IPS DF 4.7 (cell line): Measurements from ENCODE around the gene ZBTB17.
A peak's percentile ranks its signal among the peaks of the same experiment; 100 is the strongest.
"Not testable (repeated sequence)": the region's sequence is repeated elsewhere in the genome, so short reads cannot be mapped to it uniquely, and the experiment has no call there.

Source experiments
- DNase-seq: peaks from one replicate; pipeline ENCODE4 v3.0.0-alpha.2; 2013; ENCODE audit warnings: low spot score; ENCODE audit errors: extremely low read depth

Gene ZBTB17

GRCh38 chr1:15975805-15976680, at the start of gene ZBTB17:
ZBTB17 (minus strand) TSS chr1:15976101; CDS start chr1:15948495, 27,606 bp downstream.
- DNase-seq = peak; percentile 83

- DNase-seq = no peak
Observed at GRCh38 chr1:16023050-16023653, 47.3 kb upstream of the ZBTB17 start.

- DNase-seq = no peak
Observed at GRCh38 chr1:16022393-16022792, 46.5 kb upstream of the ZBTB17 start.

GRCh38 chr1:16021681-16022080, 45.8 kb upstream of the ZBTB17 start, which contains the start of gene CLCNKA:
CLCNKA (plus strand) TSS chr1:16022036; CDS start chr1:16022620, 584 bp downstream.
- DNase-seq = no peak

GRCh38 chr1:16020878-16021277, 45.0 kb upstream of the ZBTB17 start:
- DNase-seq = not testable (repeated sequence)

GRCh38 chr1:16020325-16020724, 44.4 kb upstream of the ZBTB17 start:
- DNase-seq = no peak

GRCh38 chr1:16019644-16020277, 43.9 kb upstream of the ZBTB17 start:
- no peak for DNase-seq

- no peak for DNase-seq
Observed at GRCh38 chr1:16018749-16019643, 43.1 kb upstream of the ZBTB17 start.

GRCh38 chr1:16018308-16018707, 42.4 kb upstream of the ZBTB17 start:
- no peak for DNase-seq

GRCh38 chr1:16017461-16018303, 41.8 kb upstream of the ZBTB17 start, which contains the start of gene HSPB7:
HSPB7 (minus strand) TSS chr1:16018043; CDS start chr1:16017963, 80 bp downstream.
- DNase-seq = no peak

- no peak for DNase-seq
Observed at GRCh38 chr1:16017076-16017460, 41.2 kb upstream of the ZBTB17 start.

- DNase-seq = no peak
Observed at GRCh38 chr1:16015960-16016901, 40.3 kb upstream of the ZBTB17 start.

GRCh38 chr1:16015491-16015890, 39.6 kb upstream of the ZBTB17 start:
- DNase-seq = no peak

- DNase-seq = no peak
Observed at GRCh38 chr1:16014509-16015482, 38.9 kb upstream of the ZBTB17 start.

GRCh38 chr1:16013908-16014258, 38.0 kb upstream of the ZBTB17 start:
- DNase-seq = no peak

GRCh38 chr1:16013220-16013907, 37.5 kb upstream of the ZBTB17 start:
- no peak for DNase-seq

- DNase-seq = no peak
Observed at GRCh38 chr1:16012590-16013219, 36.8 kb upstream of the ZBTB17 start.
